HepG2 (cell line): ENCODE data around the gene TBC1D24. TPM values are rescaled to one million over a fixed set of nuclear protein-coding genes. Genes with fewer than 3 reads are reported as not detected.

Experiments
- EP300 ChIP-seq, 3 experiments: sonication (generic) in 1 of 3; formaldehyde crosslinking in 1 of 3; IDR thresholded peaks; 2 replicates each; pipeline versions ENCODE4 v1.5.1 to v1.6.1; 2011 to 2020; ENCODE audit warnings: low read depth in 2 of 3, low read length in 2 of 3, borderline replicate concordance in 1 of 3, improper control_type of control experiment in 1 of 3, mild to moderate bottlenecking in 1 of 3, missing genetic modification reagents in 1 of 3, moderate library complexity in 1 of 3
- ETV5 ChIP-seq: IDR thresholded peaks from 2 replicates; pipeline ENCODE4 v1.6.1; 2018; ENCODE audit warnings: missing biosample characterization, missing genetic modification reagents, inconsistent platforms, borderline replicate concordance
- SIX4 ChIP-seq: sonication (generic); formaldehyde crosslinking; IDR thresholded peaks from 2 replicates; pipeline ENCODE4 v1.4.0; 2020; ENCODE audit warnings: missing genetic modification reagents
- U2AF2 ChIP-seq: fragments of 200-400 bp; formaldehyde crosslinking; IDR thresholded peaks from 2 replicates; pipeline ENCODE4 v1.6.1; 2017; ENCODE audit warnings: low read depth, mild to moderate bottlenecking, low read length
- ZFY ChIP-seq: sonication (generic); formaldehyde crosslinking; IDR thresholded peaks from 2 replicates; pipeline ENCODE4 v1.4.0; 2020; ENCODE audit warnings: missing genetic modification reagents
- ZNF143 ChIP-seq: sonication (generic); formaldehyde crosslinking; IDR thresholded peaks from 2 replicates; pipeline ENCODE4 v1.4.0; 2020; ENCODE audit warnings: missing genetic modification reagents
- polyA plus RNA-seq, 8 experiments: library from polyadenylated mRNA; depleted of rRNA in 3 of 8; stranded (reverse) in 7 of 8; unstranded in 1 of 8; fragments of >200 nt; fragmentation: Illumina TruSeq in 4 of 8; extraction: Trizol in 4 of 8; gene quantifications; 2 replicates each; pipeline versions ENCODE4 v1.2.1 to v1.2.3, GENCODE V29; 2011 to 2016; ENCODE audit warnings: low read depth in 4 of 8, missing spikeins in 1 of 8, mixed read lengths in 1 of 8; ENCODE audit not compliant: insufficient read depth in 1 of 8
- total RNA-seq, 5 experiments: library from RNA; depleted of rRNA; stranded (reverse); fragments of >200 nt; fragmentation: Illumina TruSeq; extraction: Trizol; gene quantifications; 2 replicates each; pipeline ENCODE4 v1.2.3, GENCODE V29; 2016; ENCODE audit warnings: low read depth in 1 of 5
- TF ChIP-seq, protein P1 (sequence below): sonication (generic); formaldehyde crosslinking; IDR thresholded peaks from 2 replicates; pipeline ENCODE4 v1.4.0; 2020; ENCODE audit warnings: missing genetic modification reagents
- TF ChIP-seq, protein P2 (sequence below): sonication (generic); formaldehyde crosslinking; IDR thresholded peaks from 2 replicates; pipeline ENCODE4 v1.8.0; 2022; ENCODE audit warnings: missing genetic modification reagents, low read depth, mild to moderate bottlenecking, borderline replicate concordance
- TF ChIP-seq, protein P3 (sequence below): sonication (generic); formaldehyde crosslinking; IDR thresholded peaks from 2 replicates; pipeline ENCODE4 v1.4.0; 2020; ENCODE audit warnings: missing genetic modification reagents
- TF ChIP-seq, protein P4 (sequence below): sonication (generic); formaldehyde crosslinking; IDR thresholded peaks from 2 replicates; pipeline ENCODE4 v1.4.0; 2020; ENCODE audit warnings: missing genetic modification reagents; ENCODE audit errors: not compliant biosample characterization
- TF ChIP-seq, protein P5 (sequence below): sonication (generic); formaldehyde crosslinking; conservative IDR thresholded peaks from 2 replicates; pipeline ENCODE4 v1.8.0; 2022; ENCODE audit warnings: mild to moderate bottlenecking, moderate library complexity, missing genetic modification reagents

Gene TBC1D24
- total and polyA plus RNA-seq, 2 of the 13 experiments (the other 11 are each of a cell fraction or from before 2014, with no cell fraction given) = 7.7 to 13.7 TPM

DNA sequence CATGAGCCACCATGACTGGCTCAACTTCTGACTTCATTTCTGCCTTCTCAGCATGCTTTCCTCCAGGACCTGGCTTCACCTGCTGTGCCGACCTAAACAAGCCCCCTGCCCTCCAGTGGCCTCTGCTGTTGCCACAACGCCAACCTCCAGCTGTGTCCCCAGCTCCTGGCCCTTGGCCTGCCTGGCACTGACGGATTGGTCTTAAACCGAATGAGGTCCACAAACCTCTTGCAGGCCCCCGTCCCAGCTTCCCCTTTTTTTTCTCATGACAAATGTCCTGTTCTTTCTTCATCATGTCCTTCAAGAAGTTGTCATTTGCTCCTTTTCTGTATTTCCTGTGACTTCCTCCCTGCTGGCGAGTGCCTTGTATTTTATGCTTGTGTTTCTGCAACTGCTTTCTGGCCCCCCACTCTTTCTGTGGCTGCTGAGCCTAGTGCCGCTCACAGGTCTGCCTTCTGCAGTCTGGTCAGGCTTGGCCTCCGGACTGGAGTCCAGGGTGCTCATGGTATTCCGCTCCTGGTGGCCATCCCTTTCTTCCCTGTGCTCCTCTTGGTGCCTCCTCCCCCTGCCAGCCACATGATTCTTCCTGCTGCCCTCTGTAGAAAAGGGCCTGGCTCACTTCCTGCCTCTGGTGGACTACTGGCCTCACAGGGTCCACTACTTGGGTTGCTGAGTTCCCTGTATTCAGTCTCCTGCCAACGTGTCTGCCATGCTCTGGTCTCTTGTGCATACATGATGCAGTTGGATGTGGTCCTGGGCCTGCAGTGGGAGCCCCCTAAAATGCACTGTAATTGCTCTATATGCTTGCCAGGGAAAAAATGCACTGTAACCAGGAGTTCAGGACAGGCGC lies 41.7 kb downstream of the TBC1D24 start (continued):
- TF ChIP-seq ETV5 (CRISPR knock-in tag) (peak; percentile 33; the same call in 1 of the 2 replicates), EP300 (IDR thresholded peaks at IDR 0.05; ENCODE audit: low read depth in 2 of 2, low read length in 2 of 2) (no peak), EP300 (CRISPR knock-in tag; IDR thresholded peaks at IDR 0.05; ENCODE audit: borderline replicate concordance) (no peak), ZNF143 (CRISPR knock-in tag) (no peak), ZFY (no peak), SIX4 (CRISPR knock-in tag) (no peak), U2AF2 (no peak)
- TF ChIP-seq, protein P1, sequence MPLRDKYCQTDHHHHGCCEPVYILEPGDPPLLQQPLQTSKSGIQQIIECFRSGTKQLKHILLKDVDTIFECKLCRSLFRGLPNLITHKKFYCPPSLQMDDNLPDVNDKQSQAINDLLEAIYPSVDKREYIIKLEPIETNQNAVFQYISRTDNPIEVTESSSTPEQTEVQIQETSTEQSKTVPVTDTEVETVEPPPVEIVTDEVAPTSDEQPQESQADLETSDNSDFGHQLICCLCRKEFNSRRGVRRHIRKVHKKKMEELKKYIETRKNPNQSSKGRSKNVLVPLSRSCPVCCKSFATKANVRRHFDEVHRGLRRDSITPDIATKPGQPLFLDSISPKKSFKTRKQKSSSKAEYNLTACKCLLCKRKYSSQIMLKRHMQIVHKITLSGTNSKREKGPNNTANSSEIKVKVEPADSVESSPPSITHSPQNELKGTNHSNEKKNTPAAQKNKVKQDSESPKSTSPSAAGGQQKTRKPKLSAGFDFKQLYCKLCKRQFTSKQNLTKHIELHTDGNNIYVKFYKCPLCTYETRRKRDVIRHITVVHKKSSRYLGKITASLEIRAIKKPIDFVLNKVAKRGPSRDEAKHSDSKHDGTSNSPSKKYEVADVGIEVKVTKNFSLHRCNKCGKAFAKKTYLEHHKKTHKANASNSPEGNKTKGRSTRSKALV (CRISPR knock-in tag) = no peak
- TF ChIP-seq, protein P2, sequence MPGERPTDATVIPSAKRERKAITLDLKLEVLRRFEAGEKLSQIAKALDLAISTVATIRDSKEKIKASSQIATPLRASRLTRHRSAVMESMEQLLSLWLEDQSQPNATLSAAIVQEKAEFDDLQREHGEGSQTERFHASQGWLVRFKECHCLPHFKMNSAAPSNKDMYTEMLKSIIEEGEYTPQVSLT = no peak
- TF ChIP-seq, protein P3, sequence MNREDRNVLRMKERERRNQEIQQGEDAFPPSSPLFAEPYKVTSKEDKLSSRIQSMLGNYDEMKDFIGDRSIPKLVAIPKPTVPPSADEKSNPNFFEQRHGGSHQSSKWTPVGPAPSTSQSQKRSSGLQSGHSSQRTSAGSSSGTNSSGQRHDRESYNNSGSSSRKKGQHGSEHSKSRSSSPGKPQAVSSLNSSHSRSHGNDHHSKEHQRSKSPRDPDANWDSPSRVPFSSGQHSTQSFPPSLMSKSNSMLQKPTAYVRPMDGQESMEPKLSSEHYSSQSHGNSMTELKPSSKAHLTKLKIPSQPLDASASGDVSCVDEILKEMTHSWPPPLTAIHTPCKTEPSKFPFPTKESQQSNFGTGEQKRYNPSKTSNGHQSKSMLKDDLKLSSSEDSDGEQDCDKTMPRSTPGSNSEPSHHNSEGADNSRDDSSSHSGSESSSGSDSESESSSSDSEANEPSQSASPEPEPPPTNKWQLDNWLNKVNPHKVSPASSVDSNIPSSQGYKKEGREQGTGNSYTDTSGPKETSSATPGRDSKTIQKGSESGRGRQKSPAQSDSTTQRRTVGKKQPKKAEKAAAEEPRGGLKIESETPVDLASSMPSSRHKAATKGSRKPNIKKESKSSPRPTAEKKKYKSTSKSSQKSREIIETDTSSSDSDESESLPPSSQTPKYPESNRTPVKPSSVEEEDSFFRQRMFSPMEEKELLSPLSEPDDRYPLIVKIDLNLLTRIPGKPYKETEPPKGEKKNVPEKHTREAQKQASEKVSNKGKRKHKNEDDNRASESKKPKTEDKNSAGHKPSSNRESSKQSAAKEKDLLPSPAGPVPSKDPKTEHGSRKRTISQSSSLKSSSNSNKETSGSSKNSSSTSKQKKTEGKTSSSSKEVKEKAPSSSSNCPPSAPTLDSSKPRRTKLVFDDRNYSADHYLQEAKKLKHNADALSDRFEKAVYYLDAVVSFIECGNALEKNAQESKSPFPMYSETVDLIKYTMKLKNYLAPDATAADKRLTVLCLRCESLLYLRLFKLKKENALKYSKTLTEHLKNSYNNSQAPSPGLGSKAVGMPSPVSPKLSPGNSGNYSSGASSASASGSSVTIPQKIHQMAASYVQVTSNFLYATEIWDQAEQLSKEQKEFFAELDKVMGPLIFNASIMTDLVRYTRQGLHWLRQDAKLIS (CRISPR knock-in tag) = no peak
- TF ChIP-seq, protein P4, sequence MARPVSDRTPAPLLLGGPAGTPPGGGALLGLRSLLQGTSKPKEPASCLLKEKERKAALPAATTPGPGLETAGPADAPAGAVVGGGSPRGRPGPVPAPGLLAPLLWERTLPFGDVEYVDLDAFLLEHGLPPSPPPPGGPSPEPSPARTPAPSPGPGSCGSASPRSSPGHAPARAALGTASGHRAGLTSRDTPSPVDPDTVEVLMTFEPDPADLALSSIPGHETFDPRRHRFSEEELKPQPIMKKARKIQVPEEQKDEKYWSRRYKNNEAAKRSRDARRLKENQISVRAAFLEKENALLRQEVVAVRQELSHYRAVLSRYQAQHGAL (CRISPR knock-in tag) = no peak
- TF ChIP-seq, protein P5, sequence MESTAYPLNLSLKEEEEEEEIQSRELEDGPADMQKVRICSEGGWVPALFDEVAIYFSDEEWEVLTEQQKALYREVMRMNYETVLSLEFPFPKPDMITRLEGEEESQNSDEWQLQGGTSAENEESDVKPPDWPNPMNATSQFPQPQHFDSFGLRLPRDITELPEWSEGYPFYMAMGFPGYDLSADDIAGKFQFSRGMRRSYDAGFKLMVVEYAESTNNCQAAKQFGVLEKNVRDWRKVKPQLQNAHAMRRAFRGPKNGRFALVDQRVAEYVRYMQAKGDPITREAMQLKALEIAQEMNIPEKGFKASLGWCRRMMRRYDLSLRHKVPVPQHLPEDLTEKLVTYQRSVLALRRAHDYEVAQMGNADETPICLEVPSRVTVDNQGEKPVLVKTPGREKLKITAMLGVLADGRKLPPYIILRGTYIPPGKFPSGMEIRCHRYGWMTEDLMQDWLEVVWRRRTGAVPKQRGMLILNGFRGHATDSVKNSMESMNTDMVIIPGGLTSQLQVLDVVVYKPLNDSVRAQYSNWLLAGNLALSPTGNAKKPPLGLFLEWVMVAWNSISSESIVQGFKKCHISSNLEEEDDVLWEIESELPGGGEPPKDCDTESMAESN (CRISPR knock-in tag) = no peak
